CD14-positive monocyte (primary cell): ENCODE measurements around the gene CCDC121. TPM values are rescaled to one million over a fixed set of nuclear protein-coding genes. Genes with fewer than 3 reads are reported as not detected.

Source experiments
- DNase-seq, 3 donors: peaks; one replicate each; pipeline ENCODE4 v3.0.0-alpha.2; 2011 to 2022
- H2AFZ ChIP-seq: 2 replicates; pipeline ENCODE4 v1.6.0; 2012; ENCODE audit warnings: mild to moderate bottlenecking, low read depth, low read length, inconsistent platforms; ENCODE audit not compliant: insufficient read depth, poor library complexity, severe bottlenecking
- H3K27ac ChIP-seq, 2 donors: 1 replicate in 1 of 2; 2 replicates in 1 of 2; pipeline ENCODE4 v1.5.1; 2012 to 2013; ENCODE audit warnings: low read length in 2 of 2, control low read depth in 1 of 2, inconsistent platforms in 1 of 2, low read depth in 1 of 2, mild to moderate bottlenecking in 1 of 2
- H3K27me3 ChIP-seq, 2 donors: one replicate each; pipeline versions ENCODE4 v1.6.0 to v1.6.1; 2011 to 2013; ENCODE audit warnings: low read length in 2 of 2; ENCODE audit not compliant: control insufficient read depth in 2 of 2, insufficient read depth in 2 of 2
- H3K36me3 ChIP-seq, 2 donors: replicated peaks in 1 of 2; 1 replicate in 1 of 2; 2 replicates in 1 of 2; pipeline versions ENCODE4 v1.5.1 to v1.6.1; 2012 to 2013; ENCODE audit warnings: low read length in 2 of 2, control low read depth in 1 of 2, inconsistent platforms in 1 of 2, mild to moderate bottlenecking in 1 of 2; ENCODE audit not compliant: insufficient read depth in 2 of 2, control insufficient read depth in 1 of 2
- H3K4me1 ChIP-seq, 2 donors: 1 replicate in 1 of 2; 2 replicates in 1 of 2; pipeline versions ENCODE4 v1.5.1 to v1.6.1; 2012 to 2013; ENCODE audit warnings: low read length in 2 of 2, control low read depth in 1 of 2, inconsistent platforms in 1 of 2, mild to moderate bottlenecking in 1 of 2, moderate library complexity in 1 of 2; ENCODE audit not compliant: insufficient read depth in 2 of 2, control insufficient read depth in 1 of 2
- H3K4me2 ChIP-seq: replicated peaks from 2 replicates; pipeline ENCODE3; 2012; ENCODE audit warnings: low read length, moderate library complexity, mild to moderate bottlenecking; ENCODE audit not compliant: poor library complexity, severe bottlenecking; ENCODE audit errors: extremely low read depth
- H3K4me3 ChIP-seq, 3 experiments: fragments of 200-600 bp in 1 of 3; sonication (generic) in 1 of 3; replicated peaks in 1 of 3; 1 replicate in 2 of 3; 2 replicates in 1 of 3; pipeline ENCODE4 v1.5.1; 2011 to 2013; ENCODE audit warnings: low read length in 3 of 3, mild to moderate bottlenecking in 3 of 3, control low read depth in 2 of 3, low read depth in 2 of 3, inconsistent platforms in 1 of 3, moderate library complexity in 1 of 3
- H3K79me2 ChIP-seq: 2 replicates; pipeline ENCODE4 v1.6.0; 2012; ENCODE audit warnings: mild to moderate bottlenecking, control low read depth, inconsistent platforms, low read length, moderate library complexity; ENCODE audit not compliant: insufficient read depth
- H3K9ac ChIP-seq: 2 replicates; pipeline ENCODE4 v1.6.0; 2017; ENCODE audit warnings: low read length, mild to moderate bottlenecking; ENCODE audit not compliant: insufficient read depth, poor library complexity, severe bottlenecking
- H3K9me3 ChIP-seq, 2 donors: replicated peaks in 1 of 2; 1 replicate in 1 of 2; 2 replicates in 1 of 2; pipeline versions ENCODE4 v1.5.1 to v1.6.1; 2012 to 2013; ENCODE audit warnings: low read length in 2 of 2, control low read depth in 1 of 2; ENCODE audit not compliant: control insufficient read depth in 1 of 2, insufficient read depth in 1 of 2
- H4K20me1 ChIP-seq: 2 replicates; pipeline ENCODE4 v1.6.0; 2012; ENCODE audit warnings: mild to moderate bottlenecking, low read length, control low read depth, moderate library complexity; ENCODE audit not compliant: insufficient read depth
- H3K27ac Mint-ChIP-seq, 7 donors: one replicate each; pipeline ENCODE4 v1.8.0; 2020; ENCODE audit warnings: mild to moderate bottlenecking in 7 of 7, mixed read lengths in 7 of 7, moderate library complexity in 6 of 7, inconsistent platforms in 2 of 7
- H3K27me3 Mint-ChIP-seq, 3 donors: one replicate each; pipeline ENCODE4 v1.8.0; 2021 to 2022; ENCODE audit warnings: low read depth in 3 of 3, mild to moderate bottlenecking in 3 of 3, mixed read lengths in 3 of 3, moderate library complexity in 3 of 3, inconsistent platforms in 1 of 3
- H3K36me3 Mint-ChIP-seq, 2 donors: one replicate each; pipeline ENCODE4 v1.8.0; 2020; ENCODE audit warnings: mixed read lengths in 2 of 2, inconsistent platforms in 1 of 2, mild to moderate bottlenecking in 1 of 2
- H3K4me1 Mint-ChIP-seq: one replicate; pipeline ENCODE4 v1.8.0; 2020; ENCODE audit warnings: mild to moderate bottlenecking, mixed read lengths
- H3K4me3 Mint-ChIP-seq, 2 donors: one replicate each; pipeline ENCODE4 v1.8.0; 2020; ENCODE audit warnings: mild to moderate bottlenecking in 2 of 2, mixed read lengths in 2 of 2, moderate library complexity in 1 of 2
- H3K9me3 Mint-ChIP-seq, 7 donors: one replicate each; pipeline ENCODE4 v1.8.0; 2020 to 2022; ENCODE audit warnings: mixed read lengths in 7 of 7, mild to moderate bottlenecking in 6 of 7, moderate library complexity in 6 of 7, inconsistent platforms in 2 of 7
- CTCF ChIP-seq: fragments of 200-600 bp; IDR thresholded peaks from one replicate; pipeline ENCODE4 v1.8.0; 2022; ENCODE audit warnings: antibody characterized with exemption, mild to moderate bottlenecking
- WGBS: methylation state at CpG from one replicate; pipeline ENCODE4 v1.1.5; 2013; ENCODE audit warnings: missing lambda C conversion rate; ENCODE audit not compliant: insufficient coverage; 5-methylcytosine and 5-hydroxymethylcytosine counted together
- intact Hi-C, 2 donors: fragments of 100-400 bp; cut with micrococcal nuclease; formaldehyde crosslinking; loops; one replicate each; pipeline versions ENCODE4 v1.15.0 to v1.15.1; 2023
- polyA plus RNA-seq, 3 donors: library from polyadenylated mRNA; depleted of rRNA in 1 of 3; unstranded in 2 of 3; stranded (reverse) in 1 of 3; fragments of 300-500 nt in 2 of 3; fragments of >200 nt in 1 of 3; fragmentation: Illumina TruSeq in 2 of 3; gene quantifications; 1 replicate in 2 of 3; 2 replicates in 1 of 3; pipeline ENCODE4 v1.2.3, GENCODE V29; 2012 to 2021

The CCDC121 gene
- polyA plus RNA-seq, 3 donors, result 0.22 to 0.61 (median 0.53) TPM

- Histone ChIP-seq H4K20me1 (no peaks in the 10 kb centered on the region), H3K36me3 (peaks cover 72 to 92% of the 10 kb centered on the region in 2 donors), H3K9ac (no peak overlapping the region), H3K4me3 (no peak overlapping the region), H3K9me3 (no peaks in the 10 kb centered on the region), H3K4me2 (no peak overlapping the region), H3K27me3 (no peaks in the 10 kb centered on the region), H3K4me1 (no peaks in the 10 kb centered on the region), H3K79me2 (no peaks in the 10 kb centered on the region), H2AFZ (no peak overlapping the region), H3K27ac (no peak overlapping the region)
- H3K27ac Mint-ChIP-seq, result peak overlapping the region in 1 of 7 donors; percentile 7
- H3K4me3 Mint-ChIP-seq, result no peak overlapping the region
- H3K27me3 Mint-ChIP-seq, result no peaks in the 10 kb centered on the region
- TF ChIP-seq CTCF, result no peak
- H3K4me1 Mint-ChIP-seq, result no peaks in the 10 kb centered on the region
- H3K9me3 Mint-ChIP-seq, result no peaks in the 10 kb centered on the region
- peaks cover 63 to 83% of the 10 kb centered on the region in 2 donors for H3K36me3 Mint-ChIP-seq
- no CpG with 5 or more reads among the region's 2 CpGs for WGBS
- intact Hi-C loops, result no loop called here
- DNase-seq, result no peak
Measured at GRCh38 chr2:27613985-27614384, 14.8 kb downstream of the CCDC121 start.

- no peaks in the 10 kb centered on the region for H3K9me3 Mint-ChIP-seq
- H3K27me3 Mint-ChIP-seq, result no peaks in the 10 kb centered on the region
- no peaks in the 10 kb centered on the region for H4K20me1 ChIP-seq
- peaks cover 86 to 91% of the 10 kb centered on the region in 2 donors for H3K36me3 ChIP-seq
- no peaks in the 10 kb centered on the region for H3K9me3 ChIP-seq
- peak overlapping the region in 1 of 7 donors; percentile 0 for H3K27ac Mint-ChIP-seq
- no peak overlapping the region for H3K4me3 ChIP-seq
- H2AFZ ChIP-seq, result no peak overlapping the region
- TF ChIP-seq CTCF, result no peak
- no peak for DNase-seq
- no peak overlapping the region for H3K9ac ChIP-seq
- H3K27ac ChIP-seq, result no peak overlapping the region
- H3K36me3 Mint-ChIP-seq, result peaks cover 69 to 88% of the 10 kb centered on the region in 2 donors
- no peaks in the 10 kb centered on the region for H3K4me1 Mint-ChIP-seq
- no peak overlapping the region for H3K4me2 ChIP-seq
- intact Hi-C loops, result no loop called here
- H3K4me1 ChIP-seq, result no peaks in the 10 kb centered on the region
- WGBS, result 100% methylated on average over 2 of the region's 2 CpGs
- no peak overlapping the region for H3K4me3 Mint-ChIP-seq
- H3K27me3 ChIP-seq, result no peaks in the 10 kb centered on the region
- H3K79me2 ChIP-seq, result no peaks in the 10 kb centered on the region
Measured at GRCh38 chr2:27606611-27607010, 22.2 kb downstream of the CCDC121 start.
